ENCODE data around the gene TLK1.

DNA sequence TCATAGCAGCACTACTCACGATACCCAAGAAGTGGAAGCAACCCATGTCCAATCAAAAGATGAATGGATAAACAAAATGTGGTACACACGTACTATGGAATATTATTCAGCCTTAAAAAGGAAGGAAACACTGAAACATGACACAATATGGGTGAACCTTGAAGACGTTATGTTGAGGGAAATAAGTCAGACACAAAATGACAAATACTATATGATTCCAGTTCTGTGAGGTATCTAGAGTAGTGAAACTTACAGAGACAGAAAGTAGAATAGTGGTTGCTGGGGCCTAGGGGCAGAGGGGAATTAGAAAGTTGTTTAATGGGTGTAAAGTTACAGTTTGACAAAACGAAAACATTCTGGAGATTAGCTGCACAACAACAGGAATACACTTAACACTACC lies 24.7 kb downstream of the TLK1 start:
- TF ChIP-seq, protein P1, sequence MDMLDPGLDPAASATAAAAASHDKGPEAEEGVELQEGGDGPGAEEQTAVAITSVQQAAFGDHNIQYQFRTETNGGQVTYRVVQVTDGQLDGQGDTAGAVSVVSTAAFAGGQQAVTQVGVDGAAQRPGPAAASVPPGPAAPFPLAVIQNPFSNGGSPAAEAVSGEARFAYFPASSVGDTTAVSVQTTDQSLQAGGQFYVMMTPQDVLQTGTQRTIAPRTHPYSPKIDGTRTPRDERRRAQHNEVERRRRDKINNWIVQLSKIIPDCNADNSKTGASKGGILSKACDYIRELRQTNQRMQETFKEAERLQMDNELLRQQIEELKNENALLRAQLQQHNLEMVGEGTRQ (IDR thresholded peaks at IDR 0.05; ENCODE audit: low read depth, low read length): no peak
- TF ChIP-seq, protein P2, sequence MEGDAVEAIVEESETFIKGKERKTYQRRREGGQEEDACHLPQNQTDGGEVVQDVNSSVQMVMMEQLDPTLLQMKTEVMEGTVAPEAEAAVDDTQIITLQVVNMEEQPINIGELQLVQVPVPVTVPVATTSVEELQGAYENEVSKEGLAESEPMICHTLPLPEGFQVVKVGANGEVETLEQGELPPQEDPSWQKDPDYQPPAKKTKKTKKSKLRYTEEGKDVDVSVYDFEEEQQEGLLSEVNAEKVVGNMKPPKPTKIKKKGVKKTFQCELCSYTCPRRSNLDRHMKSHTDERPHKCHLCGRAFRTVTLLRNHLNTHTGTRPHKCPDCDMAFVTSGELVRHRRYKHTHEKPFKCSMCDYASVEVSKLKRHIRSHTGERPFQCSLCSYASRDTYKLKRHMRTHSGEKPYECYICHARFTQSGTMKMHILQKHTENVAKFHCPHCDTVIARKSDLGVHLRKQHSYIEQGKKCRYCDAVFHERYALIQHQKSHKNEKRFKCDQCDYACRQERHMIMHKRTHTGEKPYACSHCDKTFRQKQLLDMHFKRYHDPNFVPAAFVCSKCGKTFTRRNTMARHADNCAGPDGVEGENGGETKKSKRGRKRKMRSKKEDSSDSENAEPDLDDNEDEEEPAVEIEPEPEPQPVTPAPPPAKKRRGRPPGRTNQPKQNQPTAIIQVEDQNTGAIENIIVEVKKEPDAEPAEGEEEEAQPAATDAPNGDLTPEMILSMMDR (conservative IDR thresholded peaks at IDR 0.05; ENCODE audit: low read depth, low read length): no peak
- TF ChIP-seq BHLHE40 (IDR thresholded peaks at IDR 0.05; ENCODE audit: low read depth, low read length) (no peak), CHD1 (IDR thresholded peaks at IDR 0.05; ENCODE audit: low read depth, low read length) (no peak), POLR2A (IDR thresholded peaks at IDR 0.05; ENCODE audit: low read depth, low read length) (no peak), SMC3 (IDR thresholded peaks at IDR 0.05; ENCODE audit: low read depth, low read length) (no peak), MXI1 (IDR thresholded peaks at IDR 0.05; ENCODE audit: borderline replicate concordance, low read depth, low read length) (no peak), RFX5 (IDR thresholded peaks at IDR 0.05; ENCODE audit: low read depth, low read length) (no peak)
